Cardiac muscle cell (in vitro differentiated cells and primary cell): ENCODE results near the gene GPR183. TPM values are rescaled to one million over a fixed set of nuclear protein-coding genes. Genes with fewer than 3 reads are reported as not detected.

Experiments used
- DNase-seq, 2 donors: peaks; one replicate each; pipeline versions ENCODE4 v3.0.0 to v3.0.0-alpha.2; 2010 to 2017; ENCODE audit warnings: low read depth in 1 of 2, low spot score in 1 of 2
- H3K27ac ChIP-seq: fragments of 200-600 bp; sonication (generic); 2 replicates; pipeline ENCODE4 v1.5.1; 2016
- H3K27me3 ChIP-seq: fragments of 200-600 bp; sonication (generic); 2 replicates; pipeline ENCODE4 v1.6.0; 2016; ENCODE audit warnings: control low read depth
- H3K36me3 ChIP-seq: fragments of 200-600 bp; sonication (generic); 2 replicates; pipeline ENCODE4 v1.5.1; 2016; ENCODE audit warnings: control low read depth
- H3K4me1 ChIP-seq: fragments of 200-600 bp; sonication (generic); 2 replicates; pipeline ENCODE4 v1.8.1; 2017; ENCODE audit warnings: low read depth, mild to moderate bottlenecking, mixed run types
- H3K4me3 ChIP-seq: fragments of 200-600 bp; sonication (generic); 2 replicates; pipeline ENCODE4 v1.5.1; 2016; ENCODE audit warnings: mild to moderate bottlenecking
- H3K9me3 ChIP-seq: fragments of 200-600 bp; sonication (generic); 2 replicates; pipeline ENCODE4 v1.5.1; 2017; ENCODE audit warnings: low read depth, mild to moderate bottlenecking, control low read depth
- CTCF ChIP-seq: IDR thresholded peaks from 2 replicates; pipeline ENCODE4 v1.5.1; 2012; ENCODE audit warnings: low read depth, mild to moderate bottlenecking, low read length
- polyA plus RNA-seq: library from polyadenylated mRNA; unstranded; fragments of >200 nt; fragmentation: Nextera tagmentation; extraction: Ambion mirVana; gene quantifications from 2 replicates; pipeline ENCODE4 v1.2.1, GENCODE V29; 2016
- total RNA-seq: library from RNA; depleted of rRNA; stranded (reverse); fragments of >200 nt; gene quantifications from 2 replicates; pipeline ENCODE4 v1.2.3, GENCODE V29; 2016

GPR183 gene
- total and polyA plus RNA-seq, 2 experiments from 2014 or later: 11.6 to 17.1 TPM

DNA sequence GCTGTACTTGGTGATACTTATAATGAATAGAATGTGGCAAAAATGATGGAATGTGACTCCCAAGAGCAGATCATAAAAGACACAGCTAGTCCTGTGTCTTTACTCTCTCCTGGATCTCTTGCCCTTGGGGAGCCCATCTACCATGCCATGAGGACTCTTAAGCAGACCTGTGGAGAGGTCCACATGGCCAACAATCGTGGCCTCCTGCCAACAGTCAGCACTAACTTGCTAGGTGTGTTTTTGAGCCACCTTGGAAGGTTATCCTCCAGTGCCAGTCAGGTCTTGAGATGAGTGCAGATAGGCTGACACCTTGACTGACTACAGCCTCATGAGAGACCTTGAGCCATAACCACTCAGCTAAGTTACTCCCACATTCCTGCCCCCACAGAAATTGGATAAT is 22.3 kb upstream of the GPR183 start:
- no peak overlapping the region for H3K4me3 ChIP-seq
- no peaks in the 10 kb centered on the region for H3K4me1 ChIP-seq
- no peak for DNase-seq
- H3K27me3 ChIP-seq: no peaks in the 10 kb centered on the region
- H3K27ac ChIP-seq: no peak overlapping the region
- no peaks in the 10 kb centered on the region for H3K9me3 ChIP-seq
- TF ChIP-seq CTCF: no peak
- H3K36me3 ChIP-seq: no peaks in the 10 kb centered on the region

DNA sequence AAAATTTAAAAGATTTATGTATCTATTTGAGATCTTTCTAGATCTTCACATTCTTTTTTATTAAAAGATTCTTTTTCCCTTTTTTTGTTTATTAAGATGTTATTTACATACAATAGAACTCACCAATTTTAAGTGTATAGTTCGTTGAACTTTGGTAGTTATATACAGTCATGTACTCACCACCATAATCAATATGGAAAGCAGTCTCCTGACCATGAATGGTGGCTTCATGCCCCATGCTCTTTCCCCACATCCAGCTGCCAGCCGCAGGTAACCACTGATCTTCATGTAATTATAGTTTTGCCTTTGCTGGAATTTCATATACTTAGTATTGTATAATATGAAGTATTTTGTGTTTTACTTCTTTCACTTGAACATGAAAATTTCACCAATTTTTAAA is 20.6 kb upstream of the GPR183 start:
- Histone ChIP-seq H3K4me1 (peaks cover 2% of the 10 kb centered on the region), H3K9me3 (no peaks in the 10 kb centered on the region), H3K4me3 (no peak overlapping the region), H3K27me3 (no peaks in the 10 kb centered on the region), H3K27ac (no peak overlapping the region), H3K36me3 (no peaks in the 10 kb centered on the region)
- TF ChIP-seq CTCF: no peak
- DNase-seq: no peak

DNA sequence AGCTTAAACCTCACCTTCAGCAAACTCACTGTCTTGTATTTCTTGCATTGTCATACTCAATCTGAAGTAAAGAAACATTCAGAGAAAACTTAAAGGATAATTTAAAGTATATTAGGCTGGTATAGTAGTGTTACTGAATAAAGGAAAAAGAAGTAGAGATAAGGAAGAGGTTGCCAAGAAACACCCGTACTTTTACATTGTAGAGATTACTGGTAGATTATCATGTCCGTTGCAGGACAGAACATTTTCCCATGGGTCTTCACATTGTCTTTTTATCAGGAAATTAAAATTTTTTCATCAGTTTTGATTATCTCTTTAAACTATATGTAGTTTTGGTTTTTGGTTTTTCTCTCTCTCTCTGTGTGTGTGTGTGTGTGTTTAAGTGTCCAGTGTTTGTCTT is 19.9 kb upstream of the GPR183 start:
- Histone ChIP-seq H3K9me3 (no peaks in the 10 kb centered on the region), H3K27ac (no peak overlapping the region), H3K36me3 (no peaks in the 10 kb centered on the region), H3K4me1 (peaks cover 8% of the 10 kb centered on the region), H3K27me3 (no peaks in the 10 kb centered on the region), H3K4me3 (no peak overlapping the region)
- no peak for DNase-seq
- no peak for TF ChIP-seq CTCF

DNA sequence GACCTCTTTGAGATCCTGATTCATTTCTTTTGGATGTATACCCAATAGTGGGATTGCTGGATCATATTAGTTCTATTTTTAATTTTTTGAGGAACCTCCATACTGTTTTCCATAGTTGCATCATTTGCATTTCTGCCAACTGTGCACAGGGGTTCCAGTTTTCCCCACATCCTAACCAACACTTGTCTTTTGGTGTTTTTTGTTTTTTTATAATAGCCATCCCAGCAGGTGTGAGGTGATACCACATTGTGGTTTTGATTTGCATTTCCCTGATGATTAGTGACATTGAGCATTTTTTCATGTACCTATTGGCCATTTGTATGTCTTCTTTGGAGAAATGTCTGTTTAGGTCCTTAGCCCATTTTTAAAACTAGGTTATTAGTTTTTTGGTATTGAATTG is 18.8 kb upstream of the GPR183 start:
- H3K9me3 ChIP-seq: no peaks in the 10 kb centered on the region
- no peak for TF ChIP-seq CTCF
- H3K4me3 ChIP-seq: no peak overlapping the region
- peaks cover 9% of the 10 kb centered on the region for H3K4me1 ChIP-seq
- no peaks in the 10 kb centered on the region for H3K36me3 ChIP-seq
- DNase-seq: no peak
- H3K27me3 ChIP-seq: no peaks in the 10 kb centered on the region
- H3K27ac ChIP-seq: no peak overlapping the region

- no peak overlapping the region for H3K27ac ChIP-seq
- no peaks in the 10 kb centered on the region for H3K36me3 ChIP-seq
- no peak overlapping the region for H3K4me3 ChIP-seq
- H3K4me1 ChIP-seq: peaks cover 20% of the 10 kb centered on the region
- no peak for TF ChIP-seq CTCF
- H3K9me3 ChIP-seq: no peaks in the 10 kb centered on the region
- no peaks in the 10 kb centered on the region for H3K27me3 ChIP-seq
- no peak for DNase-seq
These were observed 16.3 kb upstream of the GPR183 start for GRCh38 chr13:99323488-99323887.
